Left colon (tissue), 2 donors: ENCODE measurements around the gene POTEM. TPM values are rescaled to one million over a fixed set of nuclear protein-coding genes. Genes with fewer than 3 reads are reported as not detected.
A peak's percentile ranks its signal among the peaks of the same experiment; 100 is the strongest.
"Not testable (repeated sequence)": the region's sequence is repeated elsewhere in the genome, so short reads cannot be mapped to it uniquely, and the experiment has no call there.

ENCODE experiments used
- ATAC-seq: fragments of 200-7000 bp; cut with Tn5 transposase; one replicate; pipeline ENCODE4 v1.9.1; 2020; ENCODE audit warnings: mild to moderate bottlenecking, moderate library complexity
- DNase-seq, 2 donors: peaks; one replicate each; pipeline ENCODE4 v3.0.0-alpha.2; 2020
- intact Hi-C, 2 donors: fragments of 100-400 bp; cut with DNase I in 1 of 2; cut with micrococcal nuclease in 1 of 2; formaldehyde crosslinking; loops; one replicate each; pipeline versions ENCODE4 v1.11.2 to v1.14.0; 2022; cut with DNase I, micrococcal nuclease
- total RNA-seq, 2 donors: library from RNA; stranded (reverse); fragmentation: NEBNext Ultra II Directional; extraction: Animal tissue kit (Norgen Biotek cat#: 25700); gene quantifications; one replicate each; pipeline ENCODE4 v1.2.1, GENCODE V29; 2021
- donor health status: DM: no; HTN: no; CAD: no.
- donor health status: DM: yes; HTN: yes; CAD: no.

The POTEM gene
- total RNA-seq, 2 donors from 2014 or later: not detected

- DNase-seq, intact Hi-C loops, ATAC-seq: not testable (repeated sequence)
These were observed 59.6 kb downstream of the POTEM start for GRCh38 chr14:19026649-19027351.

GRCh38 chr14:19027895-19028294 is 60.7 kb downstream of the POTEM start:
- ATAC-seq, intact Hi-C loops, DNase-seq: not testable (repeated sequence)

GRCh38 chr14:19036811-19037382 is 69.7 kb downstream of the POTEM start:
- peak in 1 of 2 donors; percentile 9 for DNase-seq
- intact Hi-C loops, ATAC-seq: not testable (repeated sequence)

GRCh38 chr14:19038060-19038664 is 70.9 kb downstream of the POTEM start:
- DNase-seq, intact Hi-C loops, ATAC-seq: not testable (repeated sequence)

GRCh38 chr14:19038785-19039184 is 71.6 kb downstream of the POTEM start:
- DNase-seq, intact Hi-C loops, ATAC-seq: not testable (repeated sequence)

GRCh38 chr14:19043384-19043783 is 76.2 kb downstream of the POTEM start:
- DNase-seq, intact Hi-C loops, ATAC-seq: not testable (repeated sequence)
